NCI-H446 treated with DMSO at 0.1 percent for 48 hours (cell line): ENCODE data around the gene RHCE.
"Not testable (repeated sequence)": the region's sequence is repeated elsewhere in the genome, so short reads cannot be mapped to it uniquely, and the experiment has no call there.

Experiments used
- DNase-seq: peaks from one replicate; lab custom pipeline; 2025; lab: John Stamatoyannopoulos, UW

Gene RHCE

DNA sequence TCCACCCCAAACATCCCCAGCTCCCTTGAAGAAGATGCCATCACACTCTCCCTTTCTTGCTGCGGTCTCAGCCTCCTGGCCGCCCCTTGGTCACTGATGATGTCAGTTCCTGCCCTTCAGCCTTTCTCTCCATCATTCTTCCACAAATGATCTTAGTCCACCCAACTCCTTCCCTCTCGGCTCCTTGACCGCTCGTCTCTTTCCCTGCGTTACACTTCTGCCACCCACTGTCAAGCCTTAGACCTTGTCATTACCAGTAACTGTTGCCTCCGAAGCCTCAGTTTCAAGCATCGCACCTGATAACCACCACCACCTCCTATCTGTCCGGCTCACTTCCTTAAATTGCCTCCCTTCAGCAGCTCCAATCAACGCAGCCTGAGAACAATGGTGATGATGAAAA is 23.1 kb downstream of the RHCE start:
- not testable (repeated sequence) for DNase-seq

GRCh38 chr1:25392841-25393240 is 27.8 kb downstream of the RHCE start:
- DNase-seq = no peak

GRCh38 chr1:25389721-25390120 is 30.9 kb downstream of the RHCE start:
- not testable (repeated sequence) for DNase-seq

- not testable (repeated sequence) for DNase-seq
Observed at GRCh38 chr1:25388691-25389090, 31.9 kb downstream of the RHCE start.

DNA sequence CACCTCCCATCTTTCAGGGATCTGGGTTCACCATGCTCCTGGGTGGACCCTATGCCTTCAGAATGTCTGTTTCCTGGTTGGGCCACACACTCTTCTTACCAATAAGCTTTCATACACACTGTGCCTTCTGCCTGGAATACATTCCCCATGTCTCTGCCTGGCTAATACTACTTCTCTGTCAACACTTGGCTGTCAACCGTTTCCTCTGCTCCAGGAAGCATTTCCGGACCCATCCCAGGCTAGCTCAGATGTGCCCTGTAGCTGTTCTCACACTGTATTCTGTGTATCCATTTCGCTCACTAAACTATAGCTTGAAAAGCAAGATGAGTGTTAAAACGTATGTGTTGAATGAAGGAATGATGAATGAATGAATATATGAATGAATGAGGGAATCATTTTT is 33.5 kb downstream of the RHCE start:
- not testable (repeated sequence) for DNase-seq

GRCh38 chr1:25383875-25384274 is 36.8 kb downstream of the RHCE start:
- not testable (repeated sequence) for DNase-seq

- DNase-seq = not testable (repeated sequence)
Observed at GRCh38 chr1:25383090-25383489, 37.5 kb downstream of the RHCE start.

GRCh38 chr1:25382543-25382942 is 38.1 kb downstream of the RHCE start:
- DNase-seq = not testable (repeated sequence)

DNA sequence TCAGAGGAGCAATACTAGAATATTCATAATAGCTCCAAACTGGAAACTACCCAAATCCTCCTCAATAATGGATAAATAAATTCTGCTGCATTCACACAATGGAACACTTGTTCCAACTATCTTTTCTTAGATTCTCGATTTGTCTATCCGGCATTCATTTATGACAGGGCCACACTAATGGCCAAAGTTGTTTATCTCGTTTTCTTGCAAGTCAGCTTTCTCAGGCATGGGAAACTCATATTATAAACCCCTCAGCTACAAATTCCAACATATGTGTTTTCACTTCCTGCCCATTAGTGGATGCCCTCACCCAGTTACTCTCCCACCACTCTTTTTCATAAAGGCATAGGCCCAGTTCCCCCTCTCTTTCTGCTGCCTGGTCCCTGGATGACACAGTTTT is 42.3 kb downstream of the RHCE start:
- not testable (repeated sequence) for DNase-seq

DNA sequence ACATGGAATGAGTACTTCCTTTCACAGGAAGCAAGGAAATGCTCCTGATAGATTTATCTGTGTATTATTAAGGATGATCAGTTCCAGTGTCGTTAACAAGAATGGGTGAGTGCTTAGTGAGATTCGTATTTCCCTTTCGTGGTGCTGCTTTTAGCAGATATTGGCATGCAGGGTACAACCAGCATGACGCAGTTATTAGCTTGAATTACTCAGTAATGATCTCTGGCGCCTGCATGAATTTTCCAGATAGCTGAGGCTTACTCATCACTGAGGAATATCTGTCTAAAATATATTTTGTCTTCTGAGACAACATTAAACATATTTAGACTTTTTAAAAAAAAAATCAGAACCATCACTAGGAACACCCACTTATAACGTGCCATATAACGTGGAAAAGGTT is 48.9 kb downstream of the RHCE start:
- DNase-seq = not testable (repeated sequence)

DNA sequence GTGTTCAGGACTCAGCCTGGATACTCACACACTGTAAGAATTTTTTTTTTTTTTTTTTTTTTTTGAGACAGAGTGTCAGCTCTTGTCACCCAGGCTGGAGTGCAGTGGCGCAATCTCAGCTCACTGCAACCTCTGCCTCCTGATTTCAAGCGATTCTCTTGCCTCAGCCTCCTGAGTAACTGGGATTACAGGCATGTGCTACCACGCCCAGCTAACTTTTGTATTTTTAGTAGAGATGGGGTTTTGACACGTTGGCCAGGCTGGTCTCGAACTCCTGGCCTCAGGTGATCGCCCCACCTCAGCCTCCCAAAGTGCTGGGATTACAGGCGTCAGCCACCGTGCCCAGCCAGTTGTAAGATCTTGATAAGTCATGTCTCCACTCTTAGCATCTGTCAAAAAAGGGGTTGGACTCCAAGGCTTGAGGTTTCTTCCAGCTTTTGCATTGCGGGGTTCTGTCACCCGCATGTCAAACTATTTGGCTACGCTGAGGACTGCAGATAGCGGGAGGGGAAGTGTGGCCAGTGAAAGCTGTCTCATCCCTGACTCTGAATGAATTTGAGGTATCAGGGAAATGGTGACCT is 50.8 kb downstream of the RHCE start:
- DNase-seq = not testable (repeated sequence)

GRCh38 chr1:25369241-25369640 is 51.4 kb downstream of the RHCE start:
- no peak for DNase-seq

- DNase-seq = not testable (repeated sequence)
Observed at GRCh38 chr1:25362634-25363559, 57.7 kb downstream of the RHCE start.

- no peak for DNase-seq
Observed at GRCh38 chr1:25361901-25362300, 58.7 kb downstream of the RHCE start.

GRCh38 chr1:25360596-25361581 is 59.7 kb downstream of the RHCE start:
- DNase-seq = no peak

GRCh38 chr1:25356848-25357247 is 63.8 kb downstream of the RHCE start:
- DNase-seq = no peak

- no peak for DNase-seq
Observed at GRCh38 chr1:25356441-25356840, 64.2 kb downstream of the RHCE start.

GRCh38 chr1:25355841-25356395 is 64.7 kb downstream of the RHCE start:
- DNase-seq = no peak

DNA sequence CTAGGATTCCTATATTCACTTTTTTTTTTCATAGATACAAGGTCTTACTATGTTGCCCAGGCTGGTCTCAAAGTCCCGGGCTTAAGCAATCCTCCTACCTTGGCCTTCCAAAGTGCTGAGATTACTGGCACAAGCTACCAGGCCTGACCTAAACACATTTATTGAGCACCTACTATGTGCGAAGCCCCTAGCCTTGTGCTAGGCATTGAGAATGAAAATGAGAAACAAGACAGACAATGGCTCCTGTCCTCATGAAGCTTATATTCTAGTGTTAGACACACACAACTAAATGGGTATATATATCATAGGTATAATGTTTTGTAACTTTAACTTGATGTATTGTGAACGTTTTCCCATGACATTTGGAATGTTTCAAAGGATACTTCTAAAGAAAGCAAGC is 71.0 kb downstream of the RHCE start:
- DNase-seq = no peak

GRCh38 chr1:25347556-25347955 is 73.1 kb downstream of the RHCE start:
- DNase-seq = no peak

DNA sequence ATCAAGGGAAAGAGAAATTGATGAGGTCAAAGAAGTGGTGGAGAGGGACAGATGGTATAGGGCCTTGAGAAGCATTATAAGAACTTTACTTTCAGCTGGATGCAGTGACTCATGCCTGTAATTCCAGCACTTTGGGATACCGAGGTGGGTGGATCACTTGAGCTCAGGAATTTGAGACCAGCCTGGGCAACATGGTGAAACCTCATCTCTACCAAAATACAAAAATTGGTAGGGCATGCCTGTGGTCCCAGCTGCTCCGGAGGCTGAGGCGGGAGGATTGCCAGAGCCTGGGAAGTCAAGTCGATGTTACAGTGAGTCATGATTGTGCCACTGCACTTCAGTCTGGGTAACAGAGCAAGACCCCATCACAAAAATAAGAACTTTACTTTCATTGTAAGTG is 76.8 kb downstream of the RHCE start:
- DNase-seq = no peak

DNA sequence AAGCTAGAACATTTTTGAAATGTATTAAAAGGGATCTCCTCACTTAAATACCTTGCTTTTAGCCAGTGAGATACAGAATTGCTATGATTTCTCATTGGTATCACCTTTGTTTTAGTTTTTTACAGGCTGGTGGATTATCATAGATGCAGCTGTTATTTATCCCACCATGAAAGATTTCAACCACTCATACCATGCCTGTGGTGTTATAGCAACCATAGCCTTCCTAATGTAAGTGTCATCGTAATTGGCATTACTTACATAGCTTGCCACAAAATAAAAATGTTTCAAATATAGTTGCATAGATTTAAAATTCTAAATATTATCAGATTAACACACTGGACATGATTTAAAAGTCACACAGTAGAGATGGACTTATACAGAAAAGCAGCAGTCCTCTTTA is 77.8 kb downstream of the RHCE start:
- DNase-seq = no peak
